ENCODE results near the gene JPH3.

JPH3 gene

GRCh38 chr16:87628246-87628923 is 26.1 kb downstream of the JPH3 start:
- DNase-seq, result no peak

- peak; percentile 35 for DNase-seq
These were observed 26.6 kb downstream of the JPH3 start for GRCh38 chr16:87628940-87629339.

GRCh38 chr16:87631067-87631466 is 28.8 kb downstream of the JPH3 start:
- DNase-seq, result no peak

- DNase-seq, result no peak
These were observed 32.1 kb downstream of the JPH3 start for GRCh38 chr16:87634411-87634810.

GRCh38 chr16:87635541-87636049 is 33.3 kb downstream of the JPH3 start:
- no peak for DNase-seq

GRCh38 chr16:87636050-87636684 is 33.9 kb downstream of the JPH3 start:
- DNase-seq, result peak; percentile 53

- DNase-seq, result no peak
These were observed 34.4 kb downstream of the JPH3 start for GRCh38 chr16:87636741-87637140.

GRCh38 chr16:87637357-87637756 is 35.0 kb downstream of the JPH3 start:
- DNase-seq, result no peak

GRCh38 chr16:87638736-87639135 is 36.4 kb downstream of the JPH3 start:
- DNase-seq, result no peak

GRCh38 chr16:87641721-87642120 is 39.4 kb downstream of the JPH3 start:
- no peak for DNase-seq

- no peak for DNase-seq
These were observed 40.2 kb downstream of the JPH3 start for GRCh38 chr16:87642491-87642890.

GRCh38 chr16:87644186-87644585 is 41.9 kb downstream of the JPH3 start:
- no peak for DNase-seq

- DNase-seq, result no peak
These were observed 42.3 kb downstream of the JPH3 start for GRCh38 chr16:87644596-87644995.

GRCh38 chr16:87645802-87646201 is 43.5 kb downstream of the JPH3 start:
- DNase-seq, result no peak

- DNase-seq, result no peak
These were observed 45.3 kb downstream of the JPH3 start for GRCh38 chr16:87647431-87648185.

- DNase-seq, result no peak
These were observed 45.9 kb downstream of the JPH3 start for GRCh38 chr16:87648236-87648635.

- DNase-seq, result no peak
These were observed 46.6 kb downstream of the JPH3 start for GRCh38 chr16:87648698-87649487.

GRCh38 chr16:87652386-87652785 is 50.1 kb downstream of the JPH3 start:
- DNase-seq, result no peak

GRCh38 chr16:87652799-87653198 is 50.5 kb downstream of the JPH3 start:
- no peak for DNase-seq

- no peak for DNase-seq
These were observed 50.9 kb downstream of the JPH3 start for GRCh38 chr16:87653234-87653633.

GRCh38 chr16:87654826-87655225 is 52.5 kb downstream of the JPH3 start:
- DNase-seq, result no peak

- DNase-seq, result no peak
These were observed 54.0 kb downstream of the JPH3 start for GRCh38 chr16:87656328-87656727.

- no peak for DNase-seq
These were observed 55.4 kb downstream of the JPH3 start for GRCh38 chr16:87657621-87658192.

All from SIG-M5 (cell line).